Caco-2 (cell line): ENCODE data around the gene CNOT6. TPM values are rescaled to one million over a fixed set of nuclear protein-coding genes. Genes with fewer than 3 reads are reported as not detected.

Source experiments
- BruUV-seq: library from RNA; stranded (reverse); fragments of 400-500 nt; replicated peaks from 2 replicates; lab custom pipeline; 2021; lab: Mats Ljungman, UMichigan
- CTCF ChIA-PET: fragments of 300-600 bp; sonication (Branson Sonifier 250); formaldehyde crosslinking; loops from one replicate; lab custom pipeline; 2022; ENCODE audit warnings: antibody characterized with exemption; lab: Charles Lee
- POLR2A ChIA-PET: fragments of 300-600 bp; sonication (Branson Sonifier 250); formaldehyde crosslinking; loops from one replicate; lab custom pipeline; 2022; ENCODE audit warnings: antibody characterized with exemption; lab: Charles Lee
- DNase-seq, 2 experiments: peaks; one replicate each; pipeline versions ENCODE4 v3.0.0 to v3.0.0-alpha.2; 2020 to 2022
- H3K27me3 ChIP-seq: replicated peaks from 2 replicates; pipeline ENCODE4 v1.6.0; 2011; ENCODE audit warnings: low read length; ENCODE audit not compliant: control insufficient read depth, insufficient read depth
- H3K36me3 ChIP-seq: 2 replicates; pipeline ENCODE4 v1.5.1; 2011; ENCODE audit warnings: low read length; ENCODE audit not compliant: control insufficient read depth, insufficient read depth
- H3K4me1 ChIP-seq: fragments of 250-450 bp; sonication (Bioruptor Pico); 2 replicates; pipeline ENCODE4 v1.5.1; 2020; ENCODE audit warnings: mild to moderate bottlenecking
- H3K4me3 ChIP-seq: 2 replicates; pipeline ENCODE4 v1.5.1; 2011; ENCODE audit warnings: low read depth, mild to moderate bottlenecking, control low read depth, low read length
- H3K9me3 ChIP-seq: fragments of 250-450 bp; sonication (Bioruptor Pico); 2 replicates; pipeline ENCODE4 v1.5.1; 2020; ENCODE audit warnings: mild to moderate bottlenecking, moderate library complexity
- H3K27ac Mint-ChIP-seq: one replicate; pipeline ENCODE4 v1.8.0; 2022; ENCODE audit warnings: mixed read lengths; ENCODE audit not compliant: unreplicated experiment
- H3K27me3 Mint-ChIP-seq: one replicate; pipeline ENCODE4 v1.8.0; 2022; ENCODE audit warnings: mixed read lengths; ENCODE audit not compliant: insufficient read depth, unreplicated experiment
- H3K36me3 Mint-ChIP-seq: one replicate; pipeline ENCODE4 v1.8.0; 2022; ENCODE audit warnings: mild to moderate bottlenecking, mixed read lengths; ENCODE audit not compliant: insufficient read depth, unreplicated experiment
- H3K4me1 Mint-ChIP-seq: one replicate; pipeline ENCODE4 v1.8.0; 2022; ENCODE audit warnings: low read depth, mixed read lengths; ENCODE audit not compliant: unreplicated experiment
- H3K4me3 Mint-ChIP-seq: one replicate; pipeline ENCODE4 v1.8.0; 2022; ENCODE audit warnings: mild to moderate bottlenecking, moderate library complexity, mixed read lengths; ENCODE audit not compliant: unreplicated experiment
- H3K9me3 Mint-ChIP-seq: one replicate; pipeline ENCODE4 v1.8.0; 2022; ENCODE audit warnings: mixed read lengths; ENCODE audit not compliant: unreplicated experiment
- intact Hi-C: fragments of 100-400 bp; cut with micrococcal nuclease; formaldehyde crosslinking; loops from one replicate; pipeline ENCODE4 v1.10.0; 2022; ENCODE audit not compliant: unreplicated experiment
- total RNA-seq: library from RNA; stranded (reverse); gene quantifications from 2 replicates; pipeline ENCODE4 v1.2.3, GENCODE V29; 2022
- TF ChIP-seq, protein P1 (sequence below), 2 experiments: fragments of 200-600 bp in 1 of 2; IDR thresholded peaks; 1 replicate in 1 of 2; 2 replicates in 1 of 2; pipeline versions ENCODE4 v1.5.1 to v1.8.0; 2011 to 2022; ENCODE audit warnings: antibody characterized with exemption in 1 of 2, control low read depth in 1 of 2, inconsistent platforms in 1 of 2, low read depth in 1 of 2, low read length in 1 of 2, mild to moderate bottlenecking in 1 of 2, moderate library complexity in 1 of 2; ENCODE audit not compliant: insufficient read depth in 1 of 2, severe bottlenecking in 1 of 2, unreplicated experiment in 1 of 2

Gene CNOT6
- total RNA-seq, 1 experiment from 2014 or later: 46.3 TPM

DNA sequence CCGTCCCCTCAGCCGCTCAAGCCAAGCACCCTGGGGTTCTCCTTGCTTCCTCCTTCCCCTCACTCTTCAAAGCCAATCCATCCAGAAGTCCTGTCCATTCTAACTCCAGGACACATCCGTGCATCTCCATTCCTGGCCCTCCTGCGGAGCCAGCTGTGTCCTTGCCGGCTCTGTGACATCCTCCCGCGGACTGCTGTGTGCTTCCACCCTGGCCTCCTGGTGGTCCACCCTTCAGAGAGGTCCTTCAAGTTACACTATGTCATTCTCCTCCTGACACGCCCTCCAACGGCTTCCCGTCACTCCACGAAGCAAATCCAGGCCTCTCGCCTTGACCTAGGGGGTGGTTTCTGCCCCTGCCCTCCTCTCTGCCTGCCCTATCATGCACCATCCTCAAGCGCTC, 110.1 kb downstream of the CNOT6 start:
- Histone ChIP-seq H3K9me3 (no peaks in the 10 kb centered on the region), H3K36me3 (no peaks in the 10 kb centered on the region), H3K4me1 (peaks cover 8% of the 10 kb centered on the region; the same call in 1 of the 2 replicates), H3K27me3 (no peaks in the 10 kb centered on the region), H3K4me3 (no peak overlapping the region)
- CTCF ChIA-PET: no interaction called here
- TF ChIP-seq, protein P1, sequence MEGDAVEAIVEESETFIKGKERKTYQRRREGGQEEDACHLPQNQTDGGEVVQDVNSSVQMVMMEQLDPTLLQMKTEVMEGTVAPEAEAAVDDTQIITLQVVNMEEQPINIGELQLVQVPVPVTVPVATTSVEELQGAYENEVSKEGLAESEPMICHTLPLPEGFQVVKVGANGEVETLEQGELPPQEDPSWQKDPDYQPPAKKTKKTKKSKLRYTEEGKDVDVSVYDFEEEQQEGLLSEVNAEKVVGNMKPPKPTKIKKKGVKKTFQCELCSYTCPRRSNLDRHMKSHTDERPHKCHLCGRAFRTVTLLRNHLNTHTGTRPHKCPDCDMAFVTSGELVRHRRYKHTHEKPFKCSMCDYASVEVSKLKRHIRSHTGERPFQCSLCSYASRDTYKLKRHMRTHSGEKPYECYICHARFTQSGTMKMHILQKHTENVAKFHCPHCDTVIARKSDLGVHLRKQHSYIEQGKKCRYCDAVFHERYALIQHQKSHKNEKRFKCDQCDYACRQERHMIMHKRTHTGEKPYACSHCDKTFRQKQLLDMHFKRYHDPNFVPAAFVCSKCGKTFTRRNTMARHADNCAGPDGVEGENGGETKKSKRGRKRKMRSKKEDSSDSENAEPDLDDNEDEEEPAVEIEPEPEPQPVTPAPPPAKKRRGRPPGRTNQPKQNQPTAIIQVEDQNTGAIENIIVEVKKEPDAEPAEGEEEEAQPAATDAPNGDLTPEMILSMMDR (IDR thresholded peaks at IDR 0.05; ENCODE audit: insufficient read depth in 1 of 2, low read depth in 1 of 2, low read length in 1 of 2, severe bottlenecking in 1 of 2, unreplicated experiment in 1 of 2): no peak
- intact Hi-C loops: loop anchor here (2.0 kb wide), 1 partner anchor 43 kb away; no protein-coding TSS in a partner anchor
- no peaks in the 10 kb centered on the region for H3K27me3 Mint-ChIP-seq
- no peaks in the 10 kb centered on the region for H3K36me3 Mint-ChIP-seq
- BruUV-seq: no TSS peak
- POLR2A ChIA-PET: no interaction called here
- DNase-seq: no peak
- no peak overlapping the region for H3K4me3 Mint-ChIP-seq
- no peaks in the 10 kb centered on the region for H3K9me3 Mint-ChIP-seq
- no peak overlapping the region for H3K27ac Mint-ChIP-seq
- H3K4me1 Mint-ChIP-seq: no peaks in the 10 kb centered on the region

DNA sequence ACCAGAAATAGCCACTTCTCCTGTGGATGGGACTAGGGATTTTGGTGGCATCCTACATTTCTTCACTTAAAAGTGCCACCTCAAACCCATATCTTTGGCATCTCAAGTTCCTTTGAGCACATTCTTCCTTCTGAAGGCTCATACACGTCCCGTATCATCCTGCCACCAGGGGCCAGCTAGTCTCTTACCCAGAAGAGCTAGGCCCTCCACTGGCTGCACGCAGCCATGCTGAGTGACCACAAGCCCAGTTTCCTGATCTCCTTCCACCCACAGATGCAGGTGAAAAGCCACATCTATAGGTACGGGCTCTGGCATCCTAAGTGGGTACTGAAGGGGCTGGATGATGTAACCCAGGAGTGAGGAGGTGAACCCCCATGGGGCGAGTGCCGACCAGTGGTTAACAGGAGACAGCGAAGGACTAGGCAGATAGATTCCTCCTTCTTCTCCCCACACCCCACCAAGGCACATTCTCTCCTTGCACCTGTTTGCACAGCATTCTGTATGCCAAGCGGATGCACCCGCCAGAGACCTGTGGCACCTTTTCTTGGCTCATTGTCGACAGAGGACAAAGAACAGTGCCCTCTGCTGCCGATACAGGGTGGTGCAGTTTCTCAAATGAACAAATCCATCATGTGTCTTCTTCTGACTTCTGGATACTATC, 111.5 kb downstream of the CNOT6 start:
- Histone ChIP-seq H3K9me3 (no peaks in the 10 kb centered on the region), H3K27me3 (no peaks in the 10 kb centered on the region), H3K4me1 (peaks cover 8% of the 10 kb centered on the region; the same call in 1 of the 2 replicates), H3K4me3 (no peak overlapping the region), H3K36me3 (no peaks in the 10 kb centered on the region)
- H3K36me3 Mint-ChIP-seq: no peaks in the 10 kb centered on the region
- no peaks in the 10 kb centered on the region for H3K27me3 Mint-ChIP-seq
- H3K4me3 Mint-ChIP-seq: no peak overlapping the region
- H3K27ac Mint-ChIP-seq: no peak overlapping the region
- H3K4me1 Mint-ChIP-seq: no peaks in the 10 kb centered on the region
- no peaks in the 10 kb centered on the region for H3K9me3 Mint-ChIP-seq
- DNase-seq: peak in 1 of 2 experiments; percentile 49
- no TSS peak for BruUV-seq
- POLR2A ChIA-PET: no interaction called here
- TF ChIP-seq, protein P1 (IDR thresholded peaks at IDR 0.05; ENCODE audit: insufficient read depth in 1 of 2, low read depth in 1 of 2, low read length in 1 of 2, severe bottlenecking in 1 of 2, unreplicated experiment in 1 of 2): peak; percentile 69 to 74
- CTCF ChIA-PET: no interaction called here
- intact Hi-C loops: loop anchor here (2.0 kb wide), 1 partner anchor 45 kb away; no protein-coding TSS in a partner anchor

DNA sequence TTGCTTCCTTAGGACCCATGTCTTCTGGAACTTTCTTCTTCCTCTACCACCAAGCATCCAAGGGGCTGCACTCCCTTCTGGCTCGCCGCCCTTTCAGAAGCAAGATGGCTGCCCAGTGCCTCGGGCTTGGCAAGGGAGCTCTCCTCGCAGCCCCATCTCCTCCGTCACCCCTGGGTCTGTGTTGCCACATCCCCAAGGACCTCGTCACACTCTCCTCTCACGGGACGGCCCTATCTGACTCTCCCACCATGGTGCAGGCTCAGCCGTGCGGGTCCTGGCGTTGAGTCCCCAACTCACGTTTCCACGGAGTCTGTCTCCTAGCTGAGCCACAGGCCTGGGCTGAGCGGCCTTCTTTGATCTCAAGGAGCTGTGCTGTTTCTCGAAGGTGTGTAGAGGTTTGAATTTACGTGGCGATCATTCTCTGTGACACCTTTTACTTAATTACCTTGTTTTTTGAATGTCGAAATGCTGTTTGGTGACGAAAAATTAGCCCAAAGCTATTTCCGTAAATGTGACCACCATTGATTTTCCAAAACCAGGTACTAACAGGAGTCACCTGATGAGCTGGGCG, 112.1 kb downstream of the CNOT6 start:
- ChIA-PET CTCF (interaction anchor here (0.5 to 0.8 kb wide), 2 partner anchors 13 to 162 kb away, joined by 3 read pairs; no protein-coding TSS in a partner anchor), POLR2A (no interaction called here)
- Histone ChIP-seq H3K4me3 (no peak overlapping the region), H3K27me3 (no peaks in the 10 kb centered on the region), H3K4me1 (peaks cover 8% of the 10 kb centered on the region; the same call in 1 of the 2 replicates), H3K9me3 (no peaks in the 10 kb centered on the region), H3K36me3 (no peaks in the 10 kb centered on the region)
- TF ChIP-seq, protein P1 (IDR thresholded peaks at IDR 0.05; ENCODE audit: insufficient read depth in 1 of 2, low read depth in 1 of 2, low read length in 1 of 2, severe bottlenecking in 1 of 2, unreplicated experiment in 1 of 2): no peak
- intact Hi-C loops: no loop called here
- Mint-ChIP-seq H3K9me3 (no peaks in the 10 kb centered on the region), H3K36me3 (no peaks in the 10 kb centered on the region), H3K27me3 (no peaks in the 10 kb centered on the region), H3K4me3 (no peak overlapping the region), H3K4me1 (no peaks in the 10 kb centered on the region), H3K27ac (no peak overlapping the region)
- DNase-seq: no peak
- BruUV-seq: no TSS peak
